NK-92 (cell line): ENCODE measurements around the gene PRDM2.

Source experiments
- DNase-seq: peaks from one replicate; lab custom pipeline; 2025; ENCODE audit not compliant: unreplicated experiment; lab: John Stamatoyannopoulos, UW

PRDM2 gene

GRCh38 chr1:13762642-13763041 lies 62.7 kb downstream of the PRDM2 start:
- DNase-seq = no peak

GRCh38 chr1:13763222-13763621 lies 63.2 kb downstream of the PRDM2 start:
- no peak for DNase-seq

DNA sequence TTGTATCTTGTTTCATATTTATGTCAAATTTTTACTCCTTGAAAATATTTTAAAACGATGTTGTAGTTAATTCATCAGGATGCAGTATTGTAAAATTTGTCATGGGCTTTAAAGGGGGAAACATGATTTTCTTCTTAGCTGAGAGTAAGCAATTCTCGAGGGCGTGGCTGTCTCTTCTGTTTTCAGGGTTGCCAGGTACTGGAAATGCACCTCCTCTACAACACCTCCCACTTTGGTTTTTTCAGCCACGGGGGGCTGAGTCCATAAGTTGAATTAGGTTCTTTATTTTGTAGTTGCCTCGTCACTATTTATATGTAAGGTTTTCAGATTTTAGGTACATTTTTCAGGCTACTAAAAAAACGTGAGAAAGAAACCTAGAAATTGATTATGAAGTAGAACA lies 64.0 kb downstream of the PRDM2 start:
- DNase-seq = no peak

DNA sequence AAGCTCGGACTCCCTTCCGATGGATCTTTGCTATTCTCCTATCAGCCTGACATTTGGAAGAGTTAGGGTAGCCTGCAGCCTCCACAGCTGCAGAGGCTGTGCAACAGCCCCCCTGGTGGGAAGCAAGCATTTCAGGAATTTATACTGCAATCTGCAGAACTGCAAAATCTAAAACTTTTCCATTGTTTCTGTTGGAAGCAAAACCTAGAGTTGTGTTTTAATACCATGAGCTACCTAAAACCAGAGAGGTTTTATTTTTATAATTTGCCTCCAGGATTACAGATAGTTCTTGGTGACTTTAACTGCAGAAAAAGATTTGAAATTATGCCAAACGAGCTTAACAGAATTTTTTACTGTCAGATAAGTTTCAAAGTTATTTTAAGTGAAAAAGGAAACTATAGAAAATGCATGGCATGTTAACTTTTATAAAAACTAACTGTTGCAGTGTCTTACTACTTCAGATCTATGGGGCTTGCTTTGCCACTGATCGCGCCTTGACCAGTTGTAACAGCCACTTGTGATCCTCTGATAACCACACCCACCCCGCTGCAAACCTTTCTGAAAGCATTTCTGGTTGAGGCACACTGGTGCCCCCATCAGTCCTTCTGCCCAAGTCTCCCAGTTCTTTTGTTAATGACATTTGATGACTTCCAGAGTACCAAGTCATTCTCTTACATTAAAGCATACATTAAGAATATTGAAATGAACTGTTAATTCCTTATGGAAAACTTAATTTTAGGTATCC lies 64.8 kb downstream of the PRDM2 start:
- peak; percentile 10 for DNase-seq

GRCh38 chr1:13766592-13767564 lies 66.9 kb downstream of the PRDM2 start:
- DNase-seq = no peak

DNA sequence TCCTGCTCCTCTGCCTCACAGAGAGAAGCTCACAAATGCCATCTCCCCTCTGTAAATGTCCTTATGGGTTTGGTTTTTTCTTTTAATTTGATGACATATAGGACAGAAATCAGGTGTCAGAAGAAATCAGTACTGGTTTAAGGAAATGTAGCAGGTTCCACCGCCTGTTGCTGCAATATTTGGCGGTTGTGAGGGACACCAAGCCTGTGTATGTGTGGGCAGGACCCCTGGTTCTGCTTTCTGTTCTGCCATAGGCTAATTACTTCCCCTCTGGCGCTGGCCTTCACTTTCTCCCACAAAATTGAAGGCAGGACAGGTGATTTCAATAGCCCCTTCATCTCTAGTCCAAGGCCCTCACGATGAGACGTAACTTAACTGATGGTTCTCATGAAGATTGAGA lies 69.2 kb downstream of the PRDM2 start:
- no peak for DNase-seq

DNA sequence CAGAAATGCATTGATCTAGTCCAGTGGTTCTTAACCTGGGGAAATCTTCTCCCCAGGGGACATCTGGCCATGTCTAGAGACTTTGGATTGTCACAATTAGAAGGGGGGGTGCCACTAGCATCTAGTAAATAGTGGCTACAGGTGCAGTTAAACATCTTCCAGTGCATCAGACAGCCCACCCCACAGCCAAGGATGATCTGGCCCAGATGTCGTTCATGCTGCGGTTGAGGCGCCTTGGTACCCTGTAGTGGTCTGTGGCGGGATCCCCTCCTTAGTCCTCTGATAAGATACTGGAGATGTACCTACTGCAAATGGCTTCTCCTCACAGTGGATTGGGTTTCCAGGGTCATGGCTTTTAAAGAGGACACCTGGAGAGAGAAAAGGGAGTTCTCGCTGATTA lies 69.8 kb downstream of the PRDM2 start:
- no peak for DNase-seq

- no peak for DNase-seq
These were observed 70.8 kb downstream of the PRDM2 start for GRCh38 chr1:13770743-13771142.

- no peak for DNase-seq
These were observed 71.8 kb downstream of the PRDM2 start for GRCh38 chr1:13771745-13772144.

- no peak for DNase-seq
These were observed 72.3 kb downstream of the PRDM2 start for GRCh38 chr1:13772271-13772670.

- no peak for DNase-seq
These were observed 74.1 kb downstream of the PRDM2 start for GRCh38 chr1:13774121-13774520.

- DNase-seq = no peak
These were observed 75.5 kb downstream of the PRDM2 start for GRCh38 chr1:13775459-13775858.

DNA sequence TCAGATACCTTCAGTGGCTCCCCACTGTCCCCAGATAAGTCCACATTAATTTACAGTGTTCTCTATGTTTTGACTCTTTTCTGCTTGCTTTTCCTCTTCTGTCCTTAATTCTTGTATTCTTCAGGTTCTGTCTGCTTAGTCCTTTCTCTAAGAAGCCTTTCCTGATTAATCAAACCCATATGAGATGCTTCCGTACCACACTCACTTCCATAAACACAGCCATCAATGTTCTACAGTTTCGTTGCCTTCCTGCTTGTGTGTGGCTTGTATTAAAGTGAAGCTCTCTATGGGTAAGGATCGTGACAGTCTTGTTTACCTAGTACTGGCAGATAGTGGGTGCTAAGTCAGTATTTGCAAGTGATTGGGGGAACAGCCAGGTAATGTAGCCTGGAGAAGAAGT lies 75.9 kb downstream of the PRDM2 start:
- DNase-seq = no peak

DNA sequence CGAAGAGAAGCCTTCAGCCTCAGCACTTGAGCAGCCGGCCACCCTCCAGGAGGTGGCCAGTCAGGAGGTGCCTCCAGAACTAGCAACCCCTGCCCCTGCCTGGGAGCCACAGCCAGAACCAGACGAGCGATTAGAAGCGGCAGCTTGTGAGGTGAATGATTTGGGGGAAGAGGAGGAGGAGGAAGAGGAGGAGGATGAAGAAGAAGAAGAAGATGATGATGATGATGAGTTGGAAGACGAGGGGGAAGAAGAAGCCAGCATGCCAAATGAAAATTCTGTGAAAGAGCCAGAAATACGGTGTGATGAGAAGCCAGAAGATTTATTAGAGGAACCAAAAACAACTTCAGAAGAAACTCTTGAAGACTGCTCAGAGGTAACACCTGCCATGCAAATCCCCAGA lies 78.4 kb downstream of the PRDM2 start:
- DNase-seq = no peak

- no peak for DNase-seq
These were observed 79.9 kb downstream of the PRDM2 start for GRCh38 chr1:13779930-13780329.

- no peak for DNase-seq
These were observed 80.8 kb downstream of the PRDM2 start for GRCh38 chr1:13780780-13781179.

GRCh38 chr1:13781228-13781627 lies 81.2 kb downstream of the PRDM2 start:
- DNase-seq = no peak

DNA sequence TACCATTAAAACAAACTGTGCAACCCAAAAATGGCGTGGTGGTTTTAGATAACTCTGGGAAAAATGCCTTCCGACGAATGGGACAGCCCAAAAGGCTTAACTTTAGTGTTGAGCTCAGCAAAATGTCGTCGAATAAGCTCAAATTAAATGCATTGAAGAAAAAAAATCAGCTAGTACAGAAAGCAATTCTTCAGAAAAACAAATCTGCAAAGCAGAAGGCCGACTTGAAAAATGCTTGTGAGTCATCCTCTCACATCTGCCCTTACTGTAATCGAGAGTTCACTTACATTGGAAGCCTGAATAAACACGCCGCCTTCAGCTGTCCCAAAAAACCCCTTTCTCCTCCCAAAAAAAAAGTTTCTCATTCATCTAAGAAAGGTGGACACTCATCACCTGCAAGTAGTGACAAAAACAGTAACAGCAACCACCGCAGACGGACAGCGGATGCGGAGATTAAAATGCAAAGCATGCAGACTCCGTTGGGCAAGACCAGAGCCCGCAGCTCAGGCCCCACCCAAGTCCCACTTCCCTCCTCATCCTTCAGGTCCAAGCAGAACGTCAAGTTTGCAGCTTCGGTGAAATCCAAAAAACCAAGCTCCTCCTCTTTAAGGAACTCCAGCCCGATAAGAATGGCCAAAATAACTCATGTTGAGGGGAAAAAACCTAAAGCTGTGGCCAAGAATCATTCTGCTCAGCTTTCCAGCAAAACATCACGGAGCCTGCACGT lies 82.1 kb downstream of the PRDM2 start:
- no peak for DNase-seq

DNA sequence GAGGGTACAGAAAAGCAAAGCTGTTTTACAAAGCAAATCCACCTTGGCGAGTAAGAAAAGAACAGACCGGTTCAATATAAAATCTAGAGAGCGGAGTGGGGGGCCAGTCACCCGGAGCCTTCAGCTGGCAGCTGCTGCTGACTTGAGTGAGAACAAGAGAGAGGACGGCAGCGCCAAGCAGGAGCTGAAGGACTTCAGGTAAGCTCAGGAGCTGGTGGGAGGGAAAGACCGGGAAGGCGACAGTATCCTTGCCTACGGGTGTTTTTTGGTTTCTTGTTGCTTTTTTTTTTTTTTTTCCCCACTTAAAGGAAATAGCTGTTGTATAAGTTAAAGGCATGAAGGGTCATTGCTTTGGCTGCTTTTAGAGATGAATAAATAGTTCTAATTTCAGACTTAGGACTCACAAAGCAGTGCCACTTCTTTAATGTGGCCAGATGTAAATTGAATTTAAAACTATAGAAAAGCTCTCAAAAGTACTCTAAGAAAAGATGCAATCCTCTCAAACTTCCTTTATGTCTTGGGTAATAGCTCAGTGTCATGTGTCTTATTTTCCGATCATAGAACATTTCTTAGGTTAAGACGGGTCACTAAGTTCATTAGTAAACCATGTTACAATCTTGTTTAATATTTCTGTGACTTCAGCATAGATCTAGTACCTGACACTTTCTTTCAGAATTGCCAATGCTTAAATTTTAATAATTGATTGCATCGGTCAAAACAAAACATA lies 82.8 kb downstream of the PRDM2 start:
- no peak for DNase-seq

DNA sequence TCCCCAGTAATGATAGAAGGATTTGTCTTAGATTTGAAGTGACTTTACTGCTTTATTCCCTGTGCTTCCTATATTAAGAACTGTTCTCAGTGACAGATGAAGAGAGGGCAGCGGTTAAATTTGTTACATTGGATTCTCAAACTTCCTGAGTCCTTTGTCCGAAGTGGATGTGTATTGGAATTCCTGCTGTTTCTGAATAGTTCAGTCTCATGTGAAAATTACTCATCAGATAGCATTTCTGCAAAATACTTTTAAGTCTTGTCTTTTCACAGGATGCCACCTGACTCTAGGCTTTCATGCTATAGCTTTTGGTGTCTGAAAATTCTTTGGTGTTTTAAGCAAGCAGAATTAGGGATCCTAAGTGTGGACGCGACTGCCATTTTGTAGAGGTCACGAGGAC lies 83.6 kb downstream of the PRDM2 start:
- DNase-seq = no peak

DNA sequence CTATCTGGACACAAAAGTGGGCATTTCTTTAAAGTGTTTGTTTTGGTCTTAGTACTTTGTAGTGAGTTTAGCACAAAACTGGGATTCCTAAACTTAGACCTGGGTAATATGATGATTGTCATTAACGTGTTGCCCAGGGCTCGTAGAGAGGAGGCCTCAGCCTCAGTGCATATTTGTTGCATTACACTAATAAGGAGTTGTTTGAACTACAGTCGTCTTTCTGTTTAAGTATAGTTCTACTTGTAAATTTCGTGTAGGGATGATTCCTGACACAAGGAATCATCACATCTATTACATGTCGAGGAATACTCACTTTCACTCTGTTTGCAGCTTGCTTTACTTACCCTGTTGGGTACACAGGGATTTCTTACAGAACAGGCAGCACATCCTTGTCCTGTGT lies 85.0 kb downstream of the PRDM2 start:
- DNase-seq = no peak
